Thymus (tissue), 11 donors: Measurements from ENCODE around the gene MREG. TPM values are rescaled to one million over a fixed set of nuclear protein-coding genes. Genes with fewer than 3 reads are reported as not detected.

Experiments
- DNase-seq, 9 donors: peaks; one replicate each; pipeline ENCODE4 v3.0.0-alpha.2; 2013; ENCODE audit warnings: low spot score in 9 of 9, low read depth in 6 of 9, missing footprints in 1 of 9
- H3K27ac ChIP-seq, 2 donors: one replicate each; pipeline ENCODE4 v1.5.1; 2013; ENCODE audit warnings: control low read depth in 1 of 2, low read depth in 1 of 2, low read length in 1 of 2, mild to moderate bottlenecking in 1 of 2, moderate library complexity in 1 of 2
- H3K27me3 ChIP-seq, 2 donors: one replicate each; pipeline ENCODE4 v1.5.1; 2013; ENCODE audit warnings: low read length in 1 of 2; ENCODE audit not compliant: control insufficient read depth in 2 of 2, insufficient read depth in 1 of 2
- H3K36me3 ChIP-seq, 2 donors: one replicate each; pipeline ENCODE4 v1.5.1; 2013; ENCODE audit warnings: low read length in 1 of 2, mild to moderate bottlenecking in 1 of 2, moderate library complexity in 1 of 2; ENCODE audit not compliant: control insufficient read depth in 2 of 2, insufficient read depth in 2 of 2
- H3K4me1 ChIP-seq, 2 donors: one replicate each; pipeline ENCODE4 v1.5.1; 2013; ENCODE audit warnings: low read length in 2 of 2; ENCODE audit not compliant: control insufficient read depth in 2 of 2, insufficient read depth in 2 of 2
- H3K4me3 ChIP-seq, 2 donors: one replicate each; pipeline ENCODE4 v1.5.1; 2013; ENCODE audit warnings: low read length in 2 of 2, control low read depth in 1 of 2, mild to moderate bottlenecking in 1 of 2
- H3K9me3 ChIP-seq, 2 donors: one replicate each; pipeline ENCODE4 v1.5.1; 2013; ENCODE audit warnings: low read length in 1 of 2, mild to moderate bottlenecking in 1 of 2; ENCODE audit not compliant: control insufficient read depth in 2 of 2, insufficient read depth in 1 of 2
- WGBS: extraction: QIAGEN DNeasy Blood & Tissue Kit; methylation state at CpG from one replicate; pipeline ENCODE4 v1.1.7; 2013; 5-methylcytosine and 5-hydroxymethylcytosine counted together
- polyA plus RNA-seq: library from polyadenylated mRNA; stranded (reverse); fragments of 200-250 nt; gene quantifications from one replicate; pipeline ENCODE4 v1.2.3, GENCODE V29; 2013
- total RNA-seq: library from RNA; stranded (reverse); fragments of 120-200 nt; gene quantifications from one replicate; pipeline ENCODE4 v1.2.4, GENCODE V29; 2013
- donor health status: healthy.

MREG gene
- total and polyA plus RNA-seq, 2 donors, result 16.3 to 19.7 TPM

DNA sequence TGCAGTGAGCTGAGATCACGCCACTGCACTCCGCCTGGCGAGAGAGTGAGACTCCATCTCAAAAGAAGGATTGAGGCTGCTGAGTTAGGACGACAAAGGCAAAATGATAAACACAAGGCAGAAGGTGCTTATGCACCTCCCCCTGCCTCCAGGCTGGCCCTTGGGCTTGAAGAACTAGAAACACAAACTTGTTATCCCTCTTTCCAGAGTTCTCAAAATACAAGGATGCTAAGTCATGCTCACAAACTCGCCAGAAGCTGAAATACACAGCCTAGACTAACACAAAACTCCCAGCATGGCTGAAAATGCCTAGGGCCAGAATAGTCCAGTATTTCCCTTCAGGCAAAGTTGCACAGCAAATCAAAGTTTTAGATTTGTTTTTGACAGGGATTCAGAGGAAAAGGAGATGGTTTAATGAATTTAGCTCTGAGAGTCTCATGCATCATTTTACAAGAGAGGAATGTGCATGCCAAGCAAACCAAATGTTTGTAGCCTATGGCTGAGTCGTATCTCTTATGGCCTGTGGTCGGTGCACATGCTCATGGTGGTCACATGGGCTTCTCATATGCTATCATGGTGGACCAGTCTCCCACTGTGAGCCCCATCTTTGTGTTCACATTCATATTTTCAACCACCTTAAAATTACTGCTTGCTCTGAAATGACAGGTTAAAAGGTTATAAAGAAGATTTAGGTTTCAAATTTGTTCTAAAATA, 16.2 kb upstream of the MREG start:
- Histone ChIP-seq H3K4me3 (no peak overlapping the region), H3K27me3 (no peaks in the 10 kb centered on the region), H3K9me3 (no peaks in the 10 kb centered on the region), H3K27ac (no peak overlapping the region), H3K4me1 (peaks cover 3% of the 10 kb centered on the region in 2 donors), H3K36me3 (peaks cover 0 to 3% of the 10 kb centered on the region in 2 donors)
- no peak for DNase-seq
- 98% methylated on average over 7 of the region's 7 CpGs for WGBS

DNA sequence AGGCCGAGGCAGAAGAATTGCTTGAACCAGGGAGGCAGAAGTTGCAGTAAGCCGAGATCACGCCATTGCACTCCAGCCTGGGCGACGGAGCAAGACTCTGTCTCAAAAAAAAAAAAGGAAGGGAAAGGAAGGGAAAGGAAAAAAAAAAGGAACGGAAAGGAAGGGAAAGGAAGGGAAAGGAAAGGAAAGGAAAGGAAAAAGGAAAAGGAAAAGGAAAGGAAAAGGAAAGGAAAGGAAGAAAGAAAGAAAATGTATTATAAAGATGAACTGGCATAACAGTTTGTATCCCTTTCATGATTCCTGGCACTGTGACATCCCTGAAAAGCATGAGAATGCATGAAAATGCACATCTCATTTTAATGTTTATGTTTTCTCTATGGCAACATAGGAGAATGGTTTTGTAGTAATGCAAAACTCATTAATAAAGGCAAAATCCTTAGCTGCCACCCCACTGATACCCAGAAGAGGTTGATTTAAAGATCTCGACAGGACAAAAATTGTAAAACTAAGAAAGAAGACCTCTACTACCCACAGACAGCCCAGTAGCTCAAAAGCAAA, 11.5 kb upstream of the MREG start:
- no peak for DNase-seq
- WGBS, result 92% methylated on average over 7 of the region's 7 CpGs
- Histone ChIP-seq H3K4me1 (no peaks in the 10 kb centered on the region), H3K36me3 (no peaks in the 10 kb centered on the region), H3K27ac (no peak overlapping the region), H3K4me3 (no peak overlapping the region), H3K9me3 (no peaks in the 10 kb centered on the region), H3K27me3 (no peaks in the 10 kb centered on the region)

DNA sequence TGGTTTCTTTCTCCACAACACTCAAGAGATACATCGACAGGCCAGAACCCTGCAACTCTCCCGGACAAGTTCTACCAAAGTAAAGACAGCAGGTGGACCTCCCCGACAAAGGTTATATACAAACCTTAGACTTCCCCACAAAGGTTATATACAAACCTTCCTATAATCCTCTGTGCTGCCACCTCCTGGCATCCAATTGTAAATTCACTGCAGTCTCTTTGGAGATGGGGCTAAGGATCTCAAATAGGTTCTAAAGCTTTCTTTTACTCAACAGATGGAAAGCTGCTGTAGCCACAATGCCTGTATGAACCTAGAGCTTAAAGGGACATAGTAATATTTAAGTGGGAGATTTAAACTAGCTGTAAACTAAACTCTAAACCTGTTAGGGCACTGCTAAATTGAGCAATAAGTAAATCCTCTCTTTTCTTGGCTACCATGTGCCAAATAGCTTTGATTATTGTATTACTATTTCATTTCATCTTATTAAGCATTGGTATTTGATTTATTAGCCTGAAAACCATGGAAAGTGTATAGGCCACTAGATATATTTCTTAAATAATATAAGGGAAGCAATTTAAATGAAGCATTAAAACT, 9.8 kb upstream of the MREG start:
- Histone ChIP-seq H3K4me1 (no peaks in the 10 kb centered on the region), H3K36me3 (no peaks in the 10 kb centered on the region), H3K9me3 (no peaks in the 10 kb centered on the region), H3K27me3 (no peaks in the 10 kb centered on the region), H3K27ac (no peak overlapping the region), H3K4me3 (no peak overlapping the region)
- WGBS, result 17% methylated on average over 3 of the region's 3 CpGs
- DNase-seq, result peak in 4 of 9 donors; percentile 51 to 79 (median 66)

GRCh38 chr2:216021768-216022565, 8.6 kb upstream of the MREG start:
- Histone ChIP-seq H3K27me3 (no peaks in the 10 kb centered on the region), H3K9me3 (no peaks in the 10 kb centered on the region), H3K4me3 (no peak overlapping the region), H3K4me1 (peaks cover 2 to 5% of the 10 kb centered on the region in 2 donors), H3K27ac (no peak overlapping the region), H3K36me3 (no peaks in the 10 kb centered on the region)
- DNase-seq, result no peak
- WGBS, result 99% methylated on average over 7 of the region's 7 CpGs

DNA sequence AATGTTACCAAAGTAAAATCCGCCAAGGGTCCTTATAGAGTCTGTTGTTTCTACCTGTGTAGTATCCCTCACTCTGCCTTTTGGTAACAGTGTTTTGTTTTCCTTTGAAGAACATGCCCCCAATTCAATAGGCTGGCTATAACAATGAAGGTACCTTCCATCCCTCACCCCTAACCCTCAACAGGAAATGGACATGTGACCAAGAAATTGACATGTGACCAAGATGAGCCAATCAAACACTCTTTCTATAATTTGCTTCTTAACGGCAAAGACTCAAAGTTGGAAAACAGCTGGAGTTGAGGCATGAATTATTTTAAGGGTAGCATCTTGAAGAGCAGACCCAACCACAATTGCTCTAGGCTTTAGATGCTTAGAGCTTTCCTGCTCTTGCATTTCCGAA, 5.4 kb upstream of the MREG start:
- WGBS, result 96% methylated on average over 3 of the region's 3 CpGs

DNA sequence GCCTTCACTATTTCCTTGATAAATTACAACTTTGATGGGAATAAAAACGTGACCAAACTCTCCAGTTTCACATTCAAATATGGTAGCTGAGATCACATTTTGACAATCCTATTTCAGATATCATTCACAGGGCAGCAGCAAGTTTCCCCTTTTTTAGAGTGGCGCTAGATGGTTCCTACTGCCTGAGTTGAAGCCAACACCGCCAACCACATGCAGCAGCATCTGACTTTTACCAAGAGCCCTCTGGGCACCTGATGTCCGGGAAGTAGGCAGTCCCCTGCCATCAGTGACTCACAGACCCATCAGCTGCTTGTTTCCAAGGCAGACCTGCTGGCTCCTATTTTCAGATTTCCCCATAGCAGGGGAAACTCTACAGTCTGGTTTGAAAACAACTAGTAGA, 4.0 kb upstream of the MREG start:
- Histone ChIP-seq H3K27me3 (no peaks in the 10 kb centered on the region), H3K27ac (no peak overlapping the region), H3K4me1 (peaks cover 27 to 35% of the 10 kb centered on the region in 2 donors), H3K4me3 (no peak overlapping the region), H3K36me3 (no peaks in the 10 kb centered on the region), H3K9me3 (no peaks in the 10 kb centered on the region)
- 46% methylated on average over 4 of the region's 4 CpGs for WGBS
- DNase-seq, result peak in 2 of 9 donors; percentile 26 to 52

More for the DNA sequence above, 5.4 kb upstream of the MREG start:
- Histone ChIP-seq H3K36me3 (no peaks in the 10 kb centered on the region), H3K4me1 (peaks cover 24 to 32% of the 10 kb centered on the region in 2 donors), H3K27ac (no peak overlapping the region), H3K4me3 (no peak overlapping the region), H3K9me3 (no peaks in the 10 kb centered on the region), H3K27me3 (no peaks in the 10 kb centered on the region)
- no peak for DNase-seq

DNA sequence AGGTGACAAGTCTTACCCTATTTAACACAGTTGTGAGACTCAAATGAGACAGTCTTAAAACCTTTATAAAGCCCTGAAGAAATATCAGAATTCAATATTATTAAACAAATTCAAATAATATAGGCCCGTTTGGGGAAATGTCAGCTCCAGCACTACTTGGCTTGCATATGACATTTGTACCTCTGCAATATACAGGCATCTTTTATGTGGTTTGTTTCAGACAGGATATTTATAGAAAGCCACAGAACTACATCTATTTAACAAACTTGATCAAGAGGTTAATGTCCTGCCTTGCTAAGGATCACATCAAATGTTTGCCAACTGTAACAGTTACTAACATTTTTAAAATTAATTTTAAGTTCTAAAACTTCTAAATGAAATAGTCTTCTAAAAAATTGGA, 3.2 kb upstream of the MREG start:
- no peaks in the 10 kb centered on the region for H3K36me3 ChIP-seq
- 3% methylated on average over 1 of the region's 1 CpG for WGBS
- peak in 2 of 9 donors; percentile 32 to 71 for DNase-seq
- no peaks in the 10 kb centered on the region for H3K9me3 ChIP-seq
- H3K27ac ChIP-seq, result peak overlapping the region in 1 of 2 donors; percentile 97
- H3K27me3 ChIP-seq, result no peaks in the 10 kb centered on the region
- H3K4me1 ChIP-seq, result peaks cover 31 to 36% of the 10 kb centered on the region in 2 donors
- H3K4me3 ChIP-seq, result peak overlapping the region in 1 of 2 donors; percentile 19

DNA sequence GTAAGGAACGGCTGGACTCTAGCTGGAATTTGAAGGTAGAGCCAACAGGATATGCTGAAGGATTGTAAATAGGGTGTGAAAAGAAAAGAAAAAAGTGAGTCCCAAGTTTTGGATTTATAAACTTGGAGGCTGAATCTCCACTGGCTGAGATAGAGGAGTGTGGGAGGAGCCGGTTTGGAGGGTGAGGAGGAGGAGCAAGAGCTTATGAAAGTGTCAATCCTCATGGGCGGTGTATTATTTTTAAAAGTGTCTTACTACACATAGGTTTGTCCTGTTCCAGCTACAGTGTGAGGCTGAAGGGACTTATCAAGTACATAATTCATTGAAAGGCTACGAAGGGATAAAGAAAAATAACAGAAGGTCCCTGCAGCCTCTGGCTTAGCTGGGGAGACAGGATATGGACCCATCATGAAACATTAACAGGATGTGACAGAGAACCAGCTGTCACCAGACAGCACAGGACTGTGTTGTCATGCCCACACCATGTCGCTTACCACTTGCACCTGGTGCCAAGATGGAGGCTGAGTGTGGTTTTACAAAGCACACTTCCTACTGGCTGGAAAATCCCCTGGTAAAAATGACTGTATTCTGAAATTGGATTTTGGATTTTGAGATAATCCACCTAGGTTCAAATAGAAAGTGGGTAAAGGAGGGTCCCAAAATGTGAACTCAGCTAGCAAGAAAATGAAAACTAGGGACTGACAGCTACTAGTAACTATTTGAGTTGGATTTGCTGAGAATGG, 2.5 kb upstream of the MREG start:
- WGBS, result 29% methylated on average over 5 of the region's 5 CpGs
- Histone ChIP-seq H3K27ac (peak overlapping the region; percentile 87 to 97), H3K4me1 (peaks cover 31 to 36% of the 10 kb centered on the region in 2 donors), H3K36me3 (no peaks in the 10 kb centered on the region), H3K4me3 (peak overlapping the region in 1 of 2 donors; percentile 19), H3K27me3 (no peaks in the 10 kb centered on the region), H3K9me3 (no peaks in the 10 kb centered on the region)
- DNase-seq, result peak; percentile 59 to 92 (median 73)
